ENCODE data around the gene NFAM1.

NFAM1 gene

DNA sequence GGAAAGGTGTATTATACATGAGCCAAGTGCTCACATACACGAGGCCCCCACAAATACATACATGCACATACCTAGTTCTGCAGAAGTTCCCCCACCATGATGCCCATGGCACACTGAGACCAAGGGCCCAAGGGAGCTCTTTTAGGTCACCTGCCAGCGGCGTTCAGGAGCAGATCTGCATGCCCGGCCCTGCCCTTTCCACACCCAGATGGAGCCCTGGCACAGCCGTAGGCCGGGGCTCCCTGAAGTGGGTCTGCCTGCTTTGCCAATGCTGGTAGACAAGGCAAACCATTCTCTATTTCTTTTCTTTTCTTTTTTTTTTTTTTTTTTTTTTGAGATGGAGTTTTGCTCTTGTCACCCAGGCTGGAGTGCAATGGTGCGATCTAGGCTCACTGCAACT is 21.5 kb downstream of the NFAM1 start:
- no peak for DNase-seq (ENCODE audit: low spot score)
- TF ChIP-seq, protein P1, sequence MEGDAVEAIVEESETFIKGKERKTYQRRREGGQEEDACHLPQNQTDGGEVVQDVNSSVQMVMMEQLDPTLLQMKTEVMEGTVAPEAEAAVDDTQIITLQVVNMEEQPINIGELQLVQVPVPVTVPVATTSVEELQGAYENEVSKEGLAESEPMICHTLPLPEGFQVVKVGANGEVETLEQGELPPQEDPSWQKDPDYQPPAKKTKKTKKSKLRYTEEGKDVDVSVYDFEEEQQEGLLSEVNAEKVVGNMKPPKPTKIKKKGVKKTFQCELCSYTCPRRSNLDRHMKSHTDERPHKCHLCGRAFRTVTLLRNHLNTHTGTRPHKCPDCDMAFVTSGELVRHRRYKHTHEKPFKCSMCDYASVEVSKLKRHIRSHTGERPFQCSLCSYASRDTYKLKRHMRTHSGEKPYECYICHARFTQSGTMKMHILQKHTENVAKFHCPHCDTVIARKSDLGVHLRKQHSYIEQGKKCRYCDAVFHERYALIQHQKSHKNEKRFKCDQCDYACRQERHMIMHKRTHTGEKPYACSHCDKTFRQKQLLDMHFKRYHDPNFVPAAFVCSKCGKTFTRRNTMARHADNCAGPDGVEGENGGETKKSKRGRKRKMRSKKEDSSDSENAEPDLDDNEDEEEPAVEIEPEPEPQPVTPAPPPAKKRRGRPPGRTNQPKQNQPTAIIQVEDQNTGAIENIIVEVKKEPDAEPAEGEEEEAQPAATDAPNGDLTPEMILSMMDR (IDR thresholded peaks at IDR 0.05; ENCODE audit: extremely low read depth, insufficient read depth, missing control alignments) = no peak
- in situ Hi-C loops (cut with MboI; ENCODE audit: low pct_unique_long_range_greater_than_20kb, low sequenced_read_pairs, unreplicated experiment) = no loop called here

DNA sequence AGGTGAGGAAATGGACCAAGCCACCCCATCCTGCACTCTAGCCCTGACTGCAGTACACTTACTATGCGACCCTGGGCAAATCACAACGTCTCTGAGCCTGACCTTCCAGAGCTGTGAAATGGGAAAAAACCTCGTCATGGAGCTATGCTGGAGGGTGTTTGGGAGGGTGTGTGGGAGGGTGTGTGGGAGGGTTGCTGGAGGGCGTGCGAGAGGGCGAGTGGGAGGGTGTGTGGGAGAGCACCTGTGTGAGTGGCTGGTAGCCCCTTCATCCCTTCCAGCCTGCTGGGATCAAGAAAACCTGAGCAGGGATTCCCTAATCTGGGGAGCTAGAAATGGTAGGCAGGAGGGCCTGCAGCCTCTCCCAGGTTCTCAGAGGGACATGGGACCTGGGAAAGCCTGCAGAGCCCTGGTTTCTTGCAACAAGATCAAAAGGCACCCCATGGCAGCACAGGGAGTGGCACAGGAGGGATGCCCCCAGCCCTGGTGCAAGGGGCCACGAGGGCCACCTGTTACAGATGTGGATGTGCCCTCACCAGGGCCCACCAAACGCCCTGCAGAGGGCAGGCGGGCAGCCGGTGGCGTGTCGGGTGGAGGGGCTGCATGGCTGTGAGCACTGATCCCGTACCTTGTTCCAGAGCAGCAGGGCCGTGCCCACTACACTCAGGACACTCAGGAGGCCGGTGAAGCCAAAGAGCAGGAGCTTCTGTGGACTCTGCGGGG is 23.2 kb downstream of the NFAM1 start:
- TF ChIP-seq, protein P1 (IDR thresholded peaks at IDR 0.05; ENCODE audit: extremely low read depth, insufficient read depth, missing control alignments) = no peak
- no peak for DNase-seq (ENCODE audit: low spot score)
- in situ Hi-C loops (cut with MboI; ENCODE audit: low pct_unique_long_range_greater_than_20kb, low sequenced_read_pairs, unreplicated experiment) = no loop called here

DNA sequence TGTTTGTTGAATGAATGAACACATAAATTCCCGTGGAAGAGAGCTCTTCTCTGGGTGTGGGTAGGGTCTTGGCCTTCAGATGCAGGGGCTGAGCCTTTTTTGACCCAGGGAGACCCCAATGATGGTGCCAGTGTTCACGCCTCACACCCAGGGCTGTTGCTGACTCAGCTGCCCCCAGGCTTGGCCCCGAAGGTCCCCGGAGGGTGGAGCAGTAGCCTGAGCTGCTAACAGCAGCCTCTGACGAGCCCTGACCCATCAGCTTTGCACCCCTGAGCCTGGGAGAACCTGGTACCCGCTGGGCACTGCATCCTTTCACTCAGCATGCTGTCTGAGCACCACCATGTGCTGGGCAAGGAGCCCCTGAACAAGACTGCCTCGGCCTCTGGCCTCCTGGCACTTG is 23.9 kb downstream of the NFAM1 start:
- in situ Hi-C loops (cut with MboI; ENCODE audit: low pct_unique_long_range_greater_than_20kb, low sequenced_read_pairs, unreplicated experiment) = no loop called here
- no peak for DNase-seq (ENCODE audit: low spot score)
- TF ChIP-seq, protein P1 (IDR thresholded peaks at IDR 0.05; ENCODE audit: extremely low read depth, insufficient read depth, missing control alignments) = no peak

DNA sequence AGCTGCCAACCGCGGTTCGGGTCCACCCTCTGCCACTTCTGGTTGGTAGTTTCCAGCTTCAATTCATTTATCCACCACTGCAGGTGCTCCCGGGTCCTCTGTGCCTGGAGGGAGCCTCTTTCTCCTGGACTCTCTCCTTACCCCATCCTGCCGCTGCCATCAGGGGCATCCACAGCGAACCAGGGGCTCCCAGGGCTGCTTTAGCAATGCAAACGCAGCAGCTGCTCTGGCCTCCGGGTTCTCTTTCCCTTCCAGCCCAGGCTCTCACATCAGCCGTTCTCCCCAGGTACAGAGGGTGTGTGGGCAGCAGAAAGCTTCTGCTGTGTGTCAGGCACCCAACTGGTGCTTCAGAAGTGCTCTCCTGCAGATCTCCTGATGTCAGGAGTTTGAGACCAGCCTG is 27.9 kb downstream of the NFAM1 start:
- no peak for DNase-seq (ENCODE audit: low spot score)
- TF ChIP-seq, protein P1 (IDR thresholded peaks at IDR 0.05; ENCODE audit: extremely low read depth, insufficient read depth, missing control alignments) = no peak
- in situ Hi-C loops (cut with MboI; ENCODE audit: low pct_unique_long_range_greater_than_20kb, low sequenced_read_pairs, unreplicated experiment) = no loop called here

DNA sequence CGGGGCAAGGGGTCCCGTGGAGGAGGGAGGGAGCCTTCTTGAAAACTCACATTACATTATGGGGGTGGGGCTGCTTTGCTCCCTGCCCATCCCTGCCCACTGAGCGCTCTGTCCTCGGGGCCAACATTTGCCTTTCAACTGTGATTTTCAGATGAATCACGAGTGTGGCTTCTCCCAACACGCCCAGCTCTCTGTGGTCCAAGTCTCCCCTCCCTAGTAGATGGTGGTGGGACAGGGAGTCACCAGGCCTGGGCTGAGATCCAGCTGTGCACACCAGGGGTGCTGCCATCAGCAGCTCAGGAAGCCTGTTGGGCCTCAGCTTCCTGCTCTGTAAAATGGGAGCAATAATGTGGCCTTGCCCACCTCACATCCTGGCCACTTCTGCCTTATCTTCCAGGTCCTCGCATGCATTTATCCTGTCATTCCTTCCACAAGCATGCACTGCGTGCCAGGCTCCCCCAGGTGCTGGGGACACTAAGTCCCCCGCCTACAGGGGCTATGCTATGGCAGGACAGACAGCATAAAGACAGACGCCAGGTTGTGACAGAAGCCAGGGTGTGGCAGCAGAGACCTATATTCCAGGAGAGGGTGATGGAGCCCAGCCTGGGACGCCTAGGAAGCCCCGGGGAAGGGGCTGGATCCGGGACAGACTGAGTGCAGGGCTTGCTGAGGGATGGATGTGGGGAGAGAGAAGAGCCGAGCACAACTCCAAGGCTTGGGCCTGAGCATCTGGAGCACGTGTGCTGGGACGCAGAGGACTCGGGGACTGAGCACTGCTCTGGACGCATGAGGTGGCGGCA is 30.5 kb downstream of the NFAM1 start:
- in situ Hi-C loops (cut with MboI; ENCODE audit: low pct_unique_long_range_greater_than_20kb, low sequenced_read_pairs, unreplicated experiment) = no loop called here

DNA sequence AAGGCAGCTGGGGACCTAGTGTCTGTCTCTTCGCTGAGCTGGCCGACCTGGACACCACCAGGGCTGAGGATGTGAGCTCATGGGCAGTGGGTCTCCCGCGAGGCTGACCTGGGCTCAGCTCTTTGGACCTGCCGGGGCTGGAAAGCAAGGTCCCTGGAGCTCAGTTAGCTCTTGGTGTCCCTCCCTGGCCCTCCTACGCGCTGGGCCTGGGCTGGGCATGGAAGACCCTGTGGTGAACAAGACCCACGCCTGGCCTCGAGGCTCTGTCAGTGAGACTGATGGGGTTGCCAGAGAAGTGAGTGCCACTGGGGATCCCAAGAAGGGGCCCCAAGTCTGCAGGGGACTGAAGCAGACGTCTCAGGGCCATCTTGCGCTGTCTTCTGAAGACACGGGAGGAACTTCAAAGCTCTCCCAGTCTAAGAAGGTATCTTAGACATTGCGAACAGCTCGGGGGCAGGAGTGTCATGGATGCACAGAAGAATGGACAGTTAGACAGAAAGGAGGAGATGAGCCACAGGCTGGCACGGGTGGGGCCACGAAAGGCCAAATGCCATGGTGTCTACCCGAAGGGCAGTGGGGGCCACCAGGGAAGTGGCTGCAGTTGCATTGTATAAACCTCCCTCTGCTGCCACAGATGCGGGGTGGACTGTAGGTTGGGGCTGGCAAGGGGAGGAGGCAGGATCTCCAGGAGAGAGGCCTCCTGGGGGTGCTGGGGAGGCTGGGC is 31.2 kb downstream of the NFAM1 start:
- no peak for DNase-seq (ENCODE audit: low spot score)

More for the DNA sequence above, 30.5 kb downstream of the NFAM1 start:
- TF ChIP-seq, protein P1 (IDR thresholded peaks at IDR 0.05; ENCODE audit: extremely low read depth, insufficient read depth, missing control alignments) = no peak
- no peak for DNase-seq (ENCODE audit: low spot score)

More for the DNA sequence above, 31.2 kb downstream of the NFAM1 start:
- TF ChIP-seq, protein P1 (IDR thresholded peaks at IDR 0.05; ENCODE audit: extremely low read depth, insufficient read depth, missing control alignments) = no peak
- in situ Hi-C loops (cut with MboI; ENCODE audit: low pct_unique_long_range_greater_than_20kb, low sequenced_read_pairs, unreplicated experiment) = no loop called here
